Hepatocyte (in vitro differentiated cells): ENCODE results near the gene ZNF318.

Source experiments
- EZH2phosphoT487 ChIP-seq: fragments of 200-600 bp; sonication (generic); IDR thresholded peaks from one replicate; pipeline ENCODE4 v1.6.1; 2018; ENCODE audit warnings: antibody characterized with exemption, mild to moderate bottlenecking, low read depth, moderate library complexity; ENCODE audit not compliant: unreplicated experiment, severe bottlenecking
- TF ChIP-seq, protein P1 (sequence below): fragments of 200-600 bp; sonication (generic); IDR thresholded peaks from 2 replicates; pipeline ENCODE4 v1.5.1; 2016; ENCODE audit warnings: antibody characterized with exemption, mild to moderate bottlenecking; ENCODE audit not compliant: poor library complexity

DNA sequence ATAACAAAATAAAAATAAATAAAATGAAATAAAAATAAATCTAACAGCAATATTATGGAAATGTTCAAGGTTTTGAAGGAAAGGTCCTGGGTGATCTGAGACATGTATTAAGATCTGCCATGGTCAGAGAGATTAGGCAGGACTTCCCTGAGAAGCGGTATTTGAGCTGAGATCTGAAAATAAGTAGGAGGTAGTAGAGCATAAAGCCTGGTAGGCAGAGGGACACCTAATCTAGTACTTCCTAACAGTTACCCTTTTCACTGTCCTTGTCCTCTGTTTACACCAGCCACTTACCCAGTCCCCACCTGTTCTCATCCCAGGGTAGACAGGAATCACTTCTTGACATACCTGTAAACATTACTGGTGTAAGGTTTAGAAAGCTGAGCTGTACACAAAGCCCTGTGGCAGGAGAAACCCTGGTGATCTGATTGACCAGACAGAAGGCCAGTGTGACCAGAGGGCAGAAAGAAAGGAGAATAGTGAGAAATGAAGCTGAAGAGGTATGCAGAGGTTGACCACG, 8.3 kb upstream of the ZNF318 start:
- no peak for TF ChIP-seq EZH2phosphoT487
- TF ChIP-seq, protein P1, sequence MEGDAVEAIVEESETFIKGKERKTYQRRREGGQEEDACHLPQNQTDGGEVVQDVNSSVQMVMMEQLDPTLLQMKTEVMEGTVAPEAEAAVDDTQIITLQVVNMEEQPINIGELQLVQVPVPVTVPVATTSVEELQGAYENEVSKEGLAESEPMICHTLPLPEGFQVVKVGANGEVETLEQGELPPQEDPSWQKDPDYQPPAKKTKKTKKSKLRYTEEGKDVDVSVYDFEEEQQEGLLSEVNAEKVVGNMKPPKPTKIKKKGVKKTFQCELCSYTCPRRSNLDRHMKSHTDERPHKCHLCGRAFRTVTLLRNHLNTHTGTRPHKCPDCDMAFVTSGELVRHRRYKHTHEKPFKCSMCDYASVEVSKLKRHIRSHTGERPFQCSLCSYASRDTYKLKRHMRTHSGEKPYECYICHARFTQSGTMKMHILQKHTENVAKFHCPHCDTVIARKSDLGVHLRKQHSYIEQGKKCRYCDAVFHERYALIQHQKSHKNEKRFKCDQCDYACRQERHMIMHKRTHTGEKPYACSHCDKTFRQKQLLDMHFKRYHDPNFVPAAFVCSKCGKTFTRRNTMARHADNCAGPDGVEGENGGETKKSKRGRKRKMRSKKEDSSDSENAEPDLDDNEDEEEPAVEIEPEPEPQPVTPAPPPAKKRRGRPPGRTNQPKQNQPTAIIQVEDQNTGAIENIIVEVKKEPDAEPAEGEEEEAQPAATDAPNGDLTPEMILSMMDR: no peak
